Adrenal gland (tissue), 12 donors: ENCODE measurements around the gene ADAMTS20. TPM values are rescaled to one million over a fixed set of nuclear protein-coding genes. Genes with fewer than 3 reads are reported as not detected.
A peak's percentile ranks its signal among the peaks of the same experiment; 100 is the strongest.
"Not testable (repeated sequence)": the region's sequence is repeated elsewhere in the genome, so short reads cannot be mapped to it uniquely, and the experiment has no call there.

Experiments
- DNase-seq, 7 donors: peaks; one replicate each; pipeline ENCODE4 v3.0.0-alpha.2; 2019 to 2020
- H3K27ac ChIP-seq, 5 donors: fragments of 200-600 bp; sonication (generic) in 4 of 5; 1 replicate in 3 of 5; 2 replicates in 2 of 5; pipeline versions ENCODE4 v1.5.1 to v1.8.0; 2016 to 2020; ENCODE audit warnings: mild to moderate bottlenecking in 1 of 5
- H3K27me3 ChIP-seq: fragments of 200-600 bp; 2 replicates; pipeline ENCODE4 v1.8.0; 2021
- H3K36me3 ChIP-seq, 2 donors: fragments of 200-600 bp; replicated peaks in 1 of 2; 1 replicate in 1 of 2; 2 replicates in 1 of 2; pipeline versions ENCODE4 v1.5.1 to v1.8.0; 2018 to 2022
- H3K4me1 ChIP-seq, 2 donors: fragments of 200-600 bp; replicated peaks in 1 of 2; 1 replicate in 1 of 2; 2 replicates in 1 of 2; pipeline versions ENCODE4 v1.5.1 to v1.8.0; 2018 to 2021
- H3K4me3 ChIP-seq, 4 donors: fragments of 200-600 bp; sonication (generic) in 3 of 4; one replicate each; pipeline ENCODE4 v1.5.1; 2016 to 2018
- H3K9me3 ChIP-seq, 3 donors: fragments of 200-600 bp; sonication (generic) in 1 of 3; replicated peaks in 1 of 3; 1 replicate in 2 of 3; 2 replicates in 1 of 3; pipeline versions ENCODE4 v1.5.1 to v1.8.0; 2016 to 2021
- POLR2A ChIP-seq, 2 donors: fragments of 450-650 bp; IDR thresholded peaks; one replicate each; pipeline ENCODE4 v1.6.1; 2017; ENCODE audit warnings: antibody characterized with exemption in 2 of 2, mild to moderate bottlenecking in 2 of 2, moderate library complexity in 1 of 2
- WGBS, 4 donors: extraction: QIAGEN DNeasy Blood & Tissue Kit in 2 of 4; methylation state at CpG; one replicate each; pipeline versions ENCODE4 v1.1.5 to v1.1.7; 2013 to 2017; 5-methylcytosine and 5-hydroxymethylcytosine counted together
- intact Hi-C, 2 donors: fragments of 100-400 bp; cut with DNase I; formaldehyde crosslinking; loops; one replicate each; pipeline versions ENCODE4 v1.14.1 to v1.15.0; 2022 to 2023
- polyA plus RNA-seq, 3 donors: library from polyadenylated mRNA; stranded (reverse); fragments of 200-250 nt in 2 of 3; fragments of 350-450 nt in 1 of 3; fragmentation: Illumina TruSeq in 1 of 3; extraction: RNeasy Lipid Tissue Mini Kit (QIAGEN cat#74804) in 1 of 3; gene quantifications; one replicate each; pipeline ENCODE4 v1.2.3, GENCODE V29; 2013 to 2014
- total RNA-seq, 9 donors: library from RNA; depleted of rRNA in 4 of 9; stranded (reverse); fragments of >200 nt in 4 of 9; fragments of 120-200 nt in 1 of 9; fragmentation: NEBNext Ultra II Directional in 1 of 9; extraction: Animal tissue kit (Norgen Biotek cat#: 25700) in 1 of 9; gene quantifications; one replicate each; pipeline versions ENCODE4 v1.1.0 to v1.2.4, GENCODE V29; 2013 to 2023
- TF ChIP-seq, protein P1 (sequence below), 6 experiments: fragments of 450-650 bp in 4 of 6; fragments of 200-600 bp in 2 of 6; sonication (generic) in 1 of 6; IDR thresholded peaks; 1 replicate in 5 of 6; 2 replicates in 1 of 6; pipeline versions ENCODE4 v1.5.1 to v1.8.0; 2016 to 2021; ENCODE audit warnings: antibody characterized with exemption in 6 of 6, mild to moderate bottlenecking in 2 of 6, moderate library complexity in 1 of 6
- donor health status: healthy with polysubstance abuse.
- donor health status: Bipolar disorder and iron deficiency.
- donor health status: DM: yes; HTN: yes; CAD: no.
- donor health status: DM: no; HTN: no; CAD: no.
- donor health status: DM: no; HTN: no; CAD: no.
- donor health status: DM: yes; HTN: yes; CAD: no.

The ADAMTS20 gene
- total and polyA plus RNA-seq, 12 donors: 0.04 to 0.43 (median 0.28) TPM; not detected in 9

- no peak for TF ChIP-seq POLR2A (IDR thresholded peaks at IDR 0.05)
- no peak overlapping the region for H3K4me3 ChIP-seq
- no peak overlapping the region for H3K27ac ChIP-seq
- WGBS, 4 donors: 85 to 91% (median 90%) methylated on average over 4 of the region's 4 CpGs
- no peaks in the 10 kb centered on the region for H3K4me1 ChIP-seq
- intact Hi-C loops: no loop called here
- no peak for DNase-seq
- no peaks in the 10 kb centered on the region for H3K9me3 ChIP-seq
- no peaks in the 10 kb centered on the region for H3K36me3 ChIP-seq
- H3K27me3 ChIP-seq: no peaks in the 10 kb centered on the region
These were observed 205.0 kb downstream of the ADAMTS20 start for GRCh38 chr12:43347026-43347425.

DNA sequence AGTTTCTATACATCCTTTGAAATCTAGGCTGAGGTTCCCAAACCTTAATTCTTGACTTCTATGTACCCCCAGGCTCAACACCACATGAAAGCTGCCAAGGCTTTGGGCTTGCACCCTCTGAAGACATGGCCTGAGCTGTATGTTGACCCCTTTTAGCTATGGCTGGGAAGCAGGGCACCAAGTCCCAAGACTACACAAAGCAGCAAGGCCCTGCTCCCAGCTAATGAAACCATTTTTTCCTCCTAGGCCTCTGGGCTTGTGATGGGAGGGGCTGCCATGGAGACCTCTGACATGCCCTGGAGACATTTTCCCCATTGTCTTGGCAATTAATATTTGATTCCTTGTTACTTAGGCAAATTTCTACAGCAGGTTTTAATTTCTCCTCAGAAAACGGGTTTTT, 207.0 kb downstream of the ADAMTS20 start:
- DNase-seq: no peak
- H3K27ac ChIP-seq: no peak overlapping the region
- no peaks in the 10 kb centered on the region for H3K27me3 ChIP-seq
- intact Hi-C loops: no loop called here
- H3K36me3 ChIP-seq: no peaks in the 10 kb centered on the region
- no peak for TF ChIP-seq POLR2A (IDR thresholded peaks at IDR 0.05)
- TF ChIP-seq, protein P1, sequence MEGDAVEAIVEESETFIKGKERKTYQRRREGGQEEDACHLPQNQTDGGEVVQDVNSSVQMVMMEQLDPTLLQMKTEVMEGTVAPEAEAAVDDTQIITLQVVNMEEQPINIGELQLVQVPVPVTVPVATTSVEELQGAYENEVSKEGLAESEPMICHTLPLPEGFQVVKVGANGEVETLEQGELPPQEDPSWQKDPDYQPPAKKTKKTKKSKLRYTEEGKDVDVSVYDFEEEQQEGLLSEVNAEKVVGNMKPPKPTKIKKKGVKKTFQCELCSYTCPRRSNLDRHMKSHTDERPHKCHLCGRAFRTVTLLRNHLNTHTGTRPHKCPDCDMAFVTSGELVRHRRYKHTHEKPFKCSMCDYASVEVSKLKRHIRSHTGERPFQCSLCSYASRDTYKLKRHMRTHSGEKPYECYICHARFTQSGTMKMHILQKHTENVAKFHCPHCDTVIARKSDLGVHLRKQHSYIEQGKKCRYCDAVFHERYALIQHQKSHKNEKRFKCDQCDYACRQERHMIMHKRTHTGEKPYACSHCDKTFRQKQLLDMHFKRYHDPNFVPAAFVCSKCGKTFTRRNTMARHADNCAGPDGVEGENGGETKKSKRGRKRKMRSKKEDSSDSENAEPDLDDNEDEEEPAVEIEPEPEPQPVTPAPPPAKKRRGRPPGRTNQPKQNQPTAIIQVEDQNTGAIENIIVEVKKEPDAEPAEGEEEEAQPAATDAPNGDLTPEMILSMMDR (IDR thresholded peaks at IDR 0.05): no peak
- WGBS, 4 donors: 57 to 84% (median 73%) methylated on average over 1 of the region's 1 CpG
- H3K4me3 ChIP-seq: no peak overlapping the region
- H3K4me1 ChIP-seq: no peaks in the 10 kb centered on the region
- H3K9me3 ChIP-seq: no peaks in the 10 kb centered on the region

- not testable (repeated sequence) for H3K4me3 ChIP-seq
These were observed 210.2 kb downstream of the ADAMTS20 start for GRCh38 chr12:43341785-43342313.

DNA sequence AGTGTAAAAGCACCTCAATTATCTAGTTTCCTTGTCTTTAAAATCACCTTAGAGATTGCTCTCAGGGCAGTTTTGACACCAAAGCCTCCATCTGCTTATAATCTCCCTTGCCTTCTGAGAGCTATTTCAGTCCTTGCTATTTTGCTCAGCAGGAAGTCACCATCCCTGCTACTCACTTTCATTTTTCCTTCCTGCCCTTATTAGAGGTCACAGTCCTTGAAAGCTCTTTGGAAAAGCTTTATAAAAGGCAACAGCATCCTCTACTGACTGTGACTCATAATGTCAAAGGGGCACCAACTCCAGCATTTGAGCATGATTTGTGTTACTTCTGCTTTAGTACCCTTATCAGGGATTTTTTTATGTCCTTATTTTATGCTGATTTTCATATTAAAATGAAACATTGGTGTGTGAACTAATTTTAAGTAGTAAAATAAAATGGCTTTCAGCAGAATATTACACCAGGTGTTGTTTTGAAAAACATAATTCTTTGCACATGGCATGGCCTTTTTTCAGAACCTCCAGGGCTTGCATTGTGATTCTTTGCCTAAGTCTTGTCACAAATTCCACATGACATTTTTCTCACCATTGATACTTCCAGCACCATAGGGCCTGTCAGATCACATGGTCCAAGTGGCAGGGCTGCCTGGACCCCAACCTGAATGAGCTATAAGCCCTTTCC, 213.0 kb downstream of the ADAMTS20 start:
- Histone ChIP-seq H3K36me3 (no peaks in the 10 kb centered on the region), H3K4me1 (peaks cover 0 to 10% of the 10 kb centered on the region in 2 donors), H3K9me3 (no peaks in the 10 kb centered on the region), H3K27ac (peak overlapping the region in 1 of 5 donors; percentile 33), H3K27me3 (no peaks in the 10 kb centered on the region), H3K4me3 (no peak overlapping the region)
- intact Hi-C loops: loop anchor here in 1 of 2 donors (10.0 kb wide), 1 partner anchor 854 kb away; no protein-coding TSS in a partner anchor
- TF ChIP-seq, protein P1 (IDR thresholded peaks at IDR 0.05): peak in 5 of 6 experiments; percentile 40 to 62 (median 47)
- no peak for TF ChIP-seq POLR2A (IDR thresholded peaks at IDR 0.05)
- peak in 3 of 7 donors; percentile 8 to 27 (median 12) for DNase-seq

More at GRCh38 chr12:43341785-43342313, 210.2 kb downstream of the ADAMTS20 start:
- peaks cover 0 to 10% of the 10 kb centered on the region in 2 donors for H3K4me1 ChIP-seq
- intact Hi-C loops, H3K27ac ChIP-seq, H3K36me3 ChIP-seq, H3K27me3 ChIP-seq, DNase-seq, H3K9me3 ChIP-seq: not testable (repeated sequence)
- 73 to 81% (median 79%) methylated on average over 3 of the region's 3 CpGs for WGBS, 4 donors

DNA sequence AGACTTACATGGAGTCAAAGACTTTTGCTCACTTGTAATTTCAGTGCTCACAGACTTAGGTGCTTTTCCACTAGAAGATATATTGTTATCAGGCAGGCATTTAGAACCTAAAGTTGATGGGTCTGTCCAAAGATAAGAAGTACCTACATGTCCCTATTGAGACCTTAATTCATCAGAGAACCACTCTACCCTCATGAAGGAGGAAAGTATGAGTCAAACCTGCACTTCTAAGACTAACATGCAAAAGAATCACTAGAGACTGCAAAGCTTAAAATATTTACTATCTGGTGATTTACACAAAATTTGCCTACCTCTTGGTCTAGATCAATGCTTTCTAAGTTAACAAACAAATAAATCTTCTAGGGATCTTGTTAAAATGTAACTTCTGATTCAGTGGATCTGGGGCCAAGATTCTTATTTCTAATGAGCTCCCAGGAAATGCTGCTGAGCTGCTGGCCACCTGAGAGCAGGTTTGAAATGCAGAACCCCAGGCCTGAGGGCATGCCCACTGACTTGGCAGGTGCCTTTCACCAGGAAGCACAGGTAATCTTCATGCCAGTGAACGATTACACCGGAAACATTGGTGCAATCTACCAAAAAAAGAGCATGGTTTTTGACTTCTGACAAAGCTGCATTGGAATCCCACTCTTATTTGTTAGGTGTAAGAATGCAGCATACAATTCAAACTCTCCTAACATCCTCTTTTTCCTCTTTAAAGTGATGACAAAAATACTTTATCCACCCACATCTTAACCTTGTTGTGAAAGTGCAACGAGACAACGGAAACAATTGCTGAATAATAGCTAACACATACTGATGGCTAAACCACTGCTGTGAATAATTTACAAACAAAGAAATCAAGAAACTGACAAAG, 214.2 kb downstream of the ADAMTS20 start:
- DNase-seq: no peak
- intact Hi-C loops: loop anchor here in 1 of 2 donors (10.0 kb wide), 1 partner anchor 853 kb away; no protein-coding TSS in a partner anchor
- peaks cover 0 to 10% of the 10 kb centered on the region in 2 donors for H3K4me1 ChIP-seq
- H3K27me3 ChIP-seq: no peaks in the 10 kb centered on the region
- H3K36me3 ChIP-seq: no peaks in the 10 kb centered on the region
- 54 to 56% (median 56%) methylated on average over 4 of the region's 4 CpGs for WGBS, 4 donors
- no peak overlapping the region for H3K27ac ChIP-seq
- H3K9me3 ChIP-seq: no peaks in the 10 kb centered on the region
- no peak for TF ChIP-seq POLR2A (IDR thresholded peaks at IDR 0.05)
- TF ChIP-seq, protein P1 (IDR thresholded peaks at IDR 0.05): no peak
- H3K4me3 ChIP-seq: no peak overlapping the region
